Liver (tissue), 3 donors: Measurements from ENCODE around the gene GPA33.

Source experiments
- CTCF ChIP-seq: fragments of 150-350 bp; IDR thresholded peaks from 2 replicates; pipeline ENCODE4 v1.5.1; 2017; ENCODE audit warnings: improper control_type of control experiment, low read depth, low read length; ENCODE audit not compliant: missing input control
- EGR1 ChIP-seq, 2 donors: IDR thresholded peaks; 2 replicates each; pipeline ENCODE4 v1.6.1; 2016 to 2018; ENCODE audit warnings: antibody characterized with exemption in 2 of 2, low read depth in 2 of 2
- JUND ChIP-seq, 2 donors: IDR thresholded peaks; 2 replicates each; pipeline ENCODE4 v1.6.1; 2016; ENCODE audit warnings: antibody characterized with exemption in 2 of 2
- RAD21 ChIP-seq, 2 donors: IDR thresholded peaks; 2 replicates each; pipeline ENCODE4 v1.6.1; 2016; ENCODE audit warnings: antibody characterized with exemption in 2 of 2, mild to moderate bottlenecking in 2 of 2
- RXRA ChIP-seq, 2 donors: IDR thresholded peaks; 2 replicates each; pipeline ENCODE4 v1.6.1; 2017 to 2018; ENCODE audit warnings: antibody characterized with exemption in 2 of 2, mild to moderate bottlenecking in 1 of 2
- SP1 ChIP-seq: IDR thresholded peaks from 2 replicates; pipeline ENCODE4 v1.6.1; 2018; ENCODE audit warnings: antibody characterized with exemption, mild to moderate bottlenecking
- TAF1 ChIP-seq: conservative IDR thresholded peaks from 2 replicates; pipeline ENCODE4 v1.6.1; 2016; ENCODE audit warnings: antibody characterized with exemption, mild to moderate bottlenecking
- YY1 ChIP-seq: IDR thresholded peaks from 2 replicates; pipeline ENCODE4 v1.6.1; 2016; ENCODE audit warnings: antibody characterized with exemption, mild to moderate bottlenecking
- TF ChIP-seq, protein P1 (sequence below): IDR thresholded peaks from 2 replicates; pipeline ENCODE4 v1.6.1; 2016; ENCODE audit warnings: antibody characterized with exemption, mild to moderate bottlenecking
- donor health status: healthy.
- donor health status: healthy.

DNA sequence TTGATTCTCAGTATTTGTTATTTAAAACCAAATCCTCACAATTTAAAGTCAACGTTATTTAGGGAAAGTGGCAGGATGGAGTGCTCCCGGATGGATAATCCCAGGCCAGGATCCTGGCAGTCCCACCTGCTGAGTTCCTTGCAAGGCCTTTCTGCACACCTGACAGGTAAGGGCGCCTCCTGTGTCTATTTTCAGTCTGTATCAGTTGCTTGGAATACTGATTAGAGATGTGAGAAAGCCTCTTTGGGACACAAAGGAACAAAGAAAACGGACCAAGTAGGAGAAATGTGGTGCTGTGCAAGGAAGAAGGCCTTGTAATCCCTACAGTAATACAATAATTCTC lies 15.9 kb upstream of the GPA33 start:
- no peak for TF ChIP-seq CTCF
- no peak for TF ChIP-seq TAF1
- no peak for TF ChIP-seq EGR1 (IDR thresholded peaks at IDR 0.05; ENCODE audit: low read depth in 2 of 2)
- no peak for TF ChIP-seq JUND (IDR thresholded peaks at IDR 0.05)
- TF ChIP-seq YY1: no peak
- TF ChIP-seq, protein P1, sequence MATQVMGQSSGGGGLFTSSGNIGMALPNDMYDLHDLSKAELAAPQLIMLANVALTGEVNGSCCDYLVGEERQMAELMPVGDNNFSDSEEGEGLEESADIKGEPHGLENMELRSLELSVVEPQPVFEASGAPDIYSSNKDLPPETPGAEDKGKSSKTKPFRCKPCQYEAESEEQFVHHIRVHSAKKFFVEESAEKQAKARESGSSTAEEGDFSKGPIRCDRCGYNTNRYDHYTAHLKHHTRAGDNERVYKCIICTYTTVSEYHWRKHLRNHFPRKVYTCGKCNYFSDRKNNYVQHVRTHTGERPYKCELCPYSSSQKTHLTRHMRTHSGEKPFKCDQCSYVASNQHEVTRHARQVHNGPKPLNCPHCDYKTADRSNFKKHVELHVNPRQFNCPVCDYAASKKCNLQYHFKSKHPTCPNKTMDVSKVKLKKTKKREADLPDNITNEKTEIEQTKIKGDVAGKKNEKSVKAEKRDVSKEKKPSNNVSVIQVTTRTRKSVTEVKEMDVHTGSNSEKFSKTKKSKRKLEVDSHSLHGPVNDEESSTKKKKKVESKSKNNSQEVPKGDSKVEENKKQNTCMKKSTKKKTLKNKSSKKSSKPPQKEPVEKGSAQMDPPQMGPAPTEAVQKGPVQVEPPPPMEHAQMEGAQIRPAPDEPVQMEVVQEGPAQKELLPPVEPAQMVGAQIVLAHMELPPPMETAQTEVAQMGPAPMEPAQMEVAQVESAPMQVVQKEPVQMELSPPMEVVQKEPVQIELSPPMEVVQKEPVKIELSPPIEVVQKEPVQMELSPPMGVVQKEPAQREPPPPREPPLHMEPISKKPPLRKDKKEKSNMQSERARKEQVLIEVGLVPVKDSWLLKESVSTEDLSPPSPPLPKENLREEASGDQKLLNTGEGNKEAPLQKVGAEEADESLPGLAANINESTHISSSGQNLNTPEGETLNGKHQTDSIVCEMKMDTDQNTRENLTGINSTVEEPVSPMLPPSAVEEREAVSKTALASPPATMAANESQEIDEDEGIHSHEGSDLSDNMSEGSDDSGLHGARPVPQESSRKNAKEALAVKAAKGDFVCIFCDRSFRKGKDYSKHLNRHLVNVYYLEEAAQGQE: no peak
- TF ChIP-seq RXRA (IDR thresholded peaks at IDR 0.05): no peak
- TF ChIP-seq SP1: no peak
- no peak for TF ChIP-seq RAD21 (IDR thresholded peaks at IDR 0.05)
